ENCODE measurements around the gene ATP2C2. TPM values are rescaled to one million over a fixed set of nuclear protein-coding genes. Genes with fewer than 3 reads are reported as not detected.

Gene ATP2C2
- total RNA-seq, 1 donor from 2014 or later: not detected

DNA sequence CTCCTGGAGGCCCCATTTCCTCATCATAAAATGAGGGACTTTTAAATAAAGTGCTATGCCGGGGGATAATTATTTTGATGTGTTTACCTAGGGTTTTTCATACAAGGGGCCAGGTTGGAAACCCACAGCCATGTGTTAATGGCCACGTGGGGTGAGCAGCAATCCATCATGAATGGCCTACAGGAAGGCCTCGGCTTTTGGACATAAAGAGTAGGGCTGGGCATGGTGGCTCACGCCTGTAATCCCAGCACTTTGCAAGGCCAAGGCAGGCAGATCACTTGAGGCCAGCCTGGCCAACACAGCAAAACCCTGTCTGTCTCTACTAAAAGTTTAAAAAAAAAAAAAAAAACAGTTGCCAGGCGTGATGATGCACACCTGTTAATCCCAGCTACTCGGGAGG is 95.8 kb downstream of the ATP2C2 start:
- peaks cover 12% of the 10 kb centered on the region for H3K9me3 Mint-ChIP-seq
- no peaks in the 10 kb centered on the region for H3K27me3 Mint-ChIP-seq
- POLR2A ChIA-PET: no interaction called here
- H3K36me3 Mint-ChIP-seq (ENCODE audit: low read depth): peaks cover 40% of the 10 kb centered on the region
- no peak overlapping the region for H3K4me3 Mint-ChIP-seq
- no peak overlapping the region for H3K27ac Mint-ChIP-seq
- no peak for ATAC-seq (ENCODE audit: low read depth)
- CTCF ChIA-PET: no interaction called here
- intact Hi-C loops (cut with micrococcal nuclease): no loop called here
- no peaks in the 10 kb centered on the region for H3K4me1 Mint-ChIP-seq
- no peak for DNase-seq
- TF ChIP-seq, protein P1, sequence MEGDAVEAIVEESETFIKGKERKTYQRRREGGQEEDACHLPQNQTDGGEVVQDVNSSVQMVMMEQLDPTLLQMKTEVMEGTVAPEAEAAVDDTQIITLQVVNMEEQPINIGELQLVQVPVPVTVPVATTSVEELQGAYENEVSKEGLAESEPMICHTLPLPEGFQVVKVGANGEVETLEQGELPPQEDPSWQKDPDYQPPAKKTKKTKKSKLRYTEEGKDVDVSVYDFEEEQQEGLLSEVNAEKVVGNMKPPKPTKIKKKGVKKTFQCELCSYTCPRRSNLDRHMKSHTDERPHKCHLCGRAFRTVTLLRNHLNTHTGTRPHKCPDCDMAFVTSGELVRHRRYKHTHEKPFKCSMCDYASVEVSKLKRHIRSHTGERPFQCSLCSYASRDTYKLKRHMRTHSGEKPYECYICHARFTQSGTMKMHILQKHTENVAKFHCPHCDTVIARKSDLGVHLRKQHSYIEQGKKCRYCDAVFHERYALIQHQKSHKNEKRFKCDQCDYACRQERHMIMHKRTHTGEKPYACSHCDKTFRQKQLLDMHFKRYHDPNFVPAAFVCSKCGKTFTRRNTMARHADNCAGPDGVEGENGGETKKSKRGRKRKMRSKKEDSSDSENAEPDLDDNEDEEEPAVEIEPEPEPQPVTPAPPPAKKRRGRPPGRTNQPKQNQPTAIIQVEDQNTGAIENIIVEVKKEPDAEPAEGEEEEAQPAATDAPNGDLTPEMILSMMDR (IDR thresholded peaks at IDR 0.05): no peak

DNA sequence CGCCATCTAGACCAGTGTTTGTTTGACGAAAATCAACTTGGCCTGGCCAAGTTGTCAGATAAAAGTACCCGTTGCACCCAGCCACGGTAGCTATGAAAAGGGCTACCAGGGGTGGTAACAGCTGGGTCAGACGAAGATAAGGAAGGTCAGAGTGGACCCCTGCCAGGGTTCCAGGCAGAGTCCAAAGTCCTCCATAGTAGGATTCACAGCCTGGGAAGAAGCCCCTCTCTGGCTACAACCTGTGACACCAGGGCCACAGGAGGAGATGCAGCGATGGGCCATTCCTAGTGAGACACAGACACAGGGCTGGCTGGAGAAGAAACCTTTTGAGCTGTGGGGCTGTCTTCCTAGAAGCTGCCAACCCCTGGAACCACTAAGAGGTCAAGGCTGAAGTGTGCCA is 96.8 kb downstream of the ATP2C2 start:
- CTCF ChIA-PET: no interaction called here
- POLR2A ChIA-PET: no interaction called here
- Mint-ChIP-seq H3K27ac (no peak overlapping the region), H3K9me3 (peaks cover 12% of the 10 kb centered on the region), H3K4me1 (no peaks in the 10 kb centered on the region), H3K4me3 (no peak overlapping the region), H3K36me3 (ENCODE audit: low read depth) (peaks cover 40% of the 10 kb centered on the region), H3K27me3 (no peaks in the 10 kb centered on the region)
- DNase-seq (no peak), ATAC-seq (ENCODE audit: low read depth) (no peak)
- intact Hi-C loops (cut with micrococcal nuclease): no loop called here
- TF ChIP-seq, protein P1 (IDR thresholded peaks at IDR 0.05): no peak

DNA sequence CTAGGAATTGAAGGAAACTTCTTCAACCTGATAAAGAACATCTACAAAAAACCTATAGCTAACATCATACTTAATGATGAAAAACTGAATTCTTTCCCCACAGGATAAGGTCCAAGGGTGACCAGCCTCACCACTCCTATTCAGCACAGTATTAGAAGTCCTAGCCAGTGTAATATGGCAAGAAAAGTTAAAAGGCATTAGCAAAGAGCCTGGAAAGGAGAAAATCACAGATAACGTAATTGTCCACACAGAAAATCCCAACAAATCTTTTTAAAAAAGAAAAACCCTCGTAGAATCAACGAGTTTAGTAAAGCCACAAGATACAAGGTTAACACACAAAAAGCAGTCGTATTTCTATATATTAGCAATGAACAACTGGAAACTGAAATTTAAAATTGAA is 98.4 kb downstream of the ATP2C2 start:
- Mint-ChIP-seq H3K36me3 (ENCODE audit: low read depth) (peaks cover 38% of the 10 kb centered on the region), H3K4me1 (no peaks in the 10 kb centered on the region), H3K9me3 (peaks cover 13% of the 10 kb centered on the region), H3K27ac (no peak overlapping the region), H3K27me3 (no peaks in the 10 kb centered on the region), H3K4me3 (no peak overlapping the region)
- no peak for DNase-seq
- ATAC-seq (ENCODE audit: low read depth): no peak
- CTCF ChIA-PET: no interaction called here
- intact Hi-C loops (cut with micrococcal nuclease): no loop called here
- TF ChIP-seq, protein P1 (IDR thresholded peaks at IDR 0.05): no peak
- POLR2A ChIA-PET: no interaction called here

DNA sequence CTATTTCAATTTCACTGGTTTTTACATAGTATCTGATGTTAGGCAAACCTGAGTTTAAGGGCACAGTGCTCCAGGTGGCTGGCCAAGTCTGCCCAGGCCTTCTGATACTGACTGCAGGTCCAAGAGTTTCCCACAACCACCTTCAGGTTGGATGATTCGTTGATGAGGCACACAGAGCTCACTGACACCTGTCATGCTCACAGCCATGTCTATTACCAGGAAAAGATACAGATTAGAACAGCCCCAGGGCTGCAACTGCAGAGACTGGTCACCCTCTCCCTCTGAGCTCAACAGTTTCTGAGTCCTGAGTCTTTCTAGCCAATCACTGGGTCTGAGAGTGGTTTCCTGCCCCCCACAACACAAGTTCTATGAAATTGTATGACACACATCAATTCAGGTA is 98.9 kb downstream of the ATP2C2 start:
- DNase-seq (no peak), ATAC-seq (ENCODE audit: low read depth) (no peak)
- ChIA-PET CTCF (no interaction called here), POLR2A (no interaction called here)
- Mint-ChIP-seq H3K27ac (no peak overlapping the region), H3K9me3 (peaks cover 18% of the 10 kb centered on the region), H3K4me3 (no peak overlapping the region), H3K4me1 (no peaks in the 10 kb centered on the region), H3K36me3 (ENCODE audit: low read depth) (peaks cover 40% of the 10 kb centered on the region), H3K27me3 (no peaks in the 10 kb centered on the region)
- TF ChIP-seq, protein P1 (IDR thresholded peaks at IDR 0.05): no peak
- intact Hi-C loops (cut with micrococcal nuclease): no loop called here

DNA sequence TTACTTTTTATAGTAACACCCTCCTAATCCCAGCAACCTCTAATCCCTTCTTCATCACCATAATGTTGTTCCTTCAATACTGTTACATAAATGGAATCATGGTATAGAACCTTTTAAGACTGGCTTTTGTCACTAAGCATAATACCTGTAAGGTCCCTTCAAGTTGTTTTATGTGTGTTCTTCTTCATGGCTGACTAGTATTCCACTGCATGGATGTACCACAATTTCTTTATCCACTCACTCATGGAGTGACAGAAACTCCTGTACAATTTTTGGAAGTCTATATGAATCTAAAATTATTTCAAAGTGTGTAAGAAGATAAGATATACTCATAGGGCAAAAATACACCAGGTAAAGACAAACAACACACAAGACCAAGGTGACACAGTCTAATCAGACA is 99.4 kb downstream of the ATP2C2 start:
- Mint-ChIP-seq H3K9me3 (peaks cover 18% of the 10 kb centered on the region), H3K36me3 (ENCODE audit: low read depth) (peaks cover 40% of the 10 kb centered on the region), H3K27me3 (no peaks in the 10 kb centered on the region), H3K27ac (no peak overlapping the region), H3K4me3 (no peak overlapping the region), H3K4me1 (no peaks in the 10 kb centered on the region)
- ChIA-PET CTCF (no interaction called here), POLR2A (no interaction called here)
- ATAC-seq (ENCODE audit: low read depth): no peak
- no peak for DNase-seq
- intact Hi-C loops (cut with micrococcal nuclease): no loop called here
- TF ChIP-seq, protein P1 (IDR thresholded peaks at IDR 0.05): no peak

Measured in activated B cell treated with CpG ODN at 0.5 μM for 24 hours (primary cell).